Ovary (tissue), 3 donors: ENCODE data around the gene NXNL1.

Experiments
- EP300 ChIP-seq: sonication (generic); formaldehyde crosslinking; IDR thresholded peaks from one replicate; pipeline ENCODE4 v1.6.1; 2017; ENCODE audit warnings: antibody characterized with exemption
- POLR2A ChIP-seq: fragments of 450-650 bp; IDR thresholded peaks from one replicate; pipeline ENCODE4 v1.6.1; 2017; ENCODE audit warnings: antibody characterized with exemption, mild to moderate bottlenecking, moderate library complexity
- TF ChIP-seq, protein P1 (sequence below), 3 donors: fragments of 450-650 bp in 2 of 3; fragments of 200-600 bp in 1 of 3; IDR thresholded peaks; one replicate each; pipeline versions ENCODE4 v1.5.1 to v1.8.0; 2016 to 2022; ENCODE audit warnings: antibody characterized with exemption in 3 of 3, mild to moderate bottlenecking in 1 of 3
- donor health status: DM: no; HTN: no; CAD: no.

DNA sequence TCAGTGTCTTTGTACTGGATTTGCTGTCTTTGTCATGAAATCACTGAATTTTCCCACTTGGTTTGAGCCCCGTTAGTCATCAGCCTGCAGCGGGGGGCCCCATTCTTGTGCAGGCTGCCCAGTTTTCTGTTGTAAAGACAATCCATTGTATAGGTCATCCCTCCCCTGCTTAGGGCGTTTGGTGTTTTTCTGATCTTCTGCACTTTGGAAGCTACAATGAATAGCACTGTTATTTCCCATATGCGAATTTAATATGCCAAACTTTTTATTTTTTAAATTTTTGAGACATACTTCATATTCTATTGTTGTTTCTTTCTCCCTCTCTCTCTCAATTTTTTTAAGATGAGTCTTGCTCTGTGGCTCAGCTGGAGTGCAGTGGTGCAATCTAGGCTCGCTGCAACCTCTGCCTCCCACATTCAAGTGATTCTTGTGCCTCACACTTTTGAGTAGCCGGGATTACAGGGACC lies 18.6 kb upstream of the NXNL1 start:
- TF ChIP-seq, protein P1, sequence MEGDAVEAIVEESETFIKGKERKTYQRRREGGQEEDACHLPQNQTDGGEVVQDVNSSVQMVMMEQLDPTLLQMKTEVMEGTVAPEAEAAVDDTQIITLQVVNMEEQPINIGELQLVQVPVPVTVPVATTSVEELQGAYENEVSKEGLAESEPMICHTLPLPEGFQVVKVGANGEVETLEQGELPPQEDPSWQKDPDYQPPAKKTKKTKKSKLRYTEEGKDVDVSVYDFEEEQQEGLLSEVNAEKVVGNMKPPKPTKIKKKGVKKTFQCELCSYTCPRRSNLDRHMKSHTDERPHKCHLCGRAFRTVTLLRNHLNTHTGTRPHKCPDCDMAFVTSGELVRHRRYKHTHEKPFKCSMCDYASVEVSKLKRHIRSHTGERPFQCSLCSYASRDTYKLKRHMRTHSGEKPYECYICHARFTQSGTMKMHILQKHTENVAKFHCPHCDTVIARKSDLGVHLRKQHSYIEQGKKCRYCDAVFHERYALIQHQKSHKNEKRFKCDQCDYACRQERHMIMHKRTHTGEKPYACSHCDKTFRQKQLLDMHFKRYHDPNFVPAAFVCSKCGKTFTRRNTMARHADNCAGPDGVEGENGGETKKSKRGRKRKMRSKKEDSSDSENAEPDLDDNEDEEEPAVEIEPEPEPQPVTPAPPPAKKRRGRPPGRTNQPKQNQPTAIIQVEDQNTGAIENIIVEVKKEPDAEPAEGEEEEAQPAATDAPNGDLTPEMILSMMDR (IDR thresholded peaks at IDR 0.05), result no peak
- TF ChIP-seq EP300 (no peak), POLR2A (no peak)
